ENCODE results near the gene JPH2. TPM values are rescaled to one million over a fixed set of nuclear protein-coding genes. Genes with fewer than 3 reads are reported as not detected.
A peak's percentile ranks its signal among the peaks of the same experiment; 100 is the strongest.

JPH2 gene
- total and polyA plus RNA-seq, 2 donors from 2014 or later: 2.5 to 11.4 TPM

DNA sequence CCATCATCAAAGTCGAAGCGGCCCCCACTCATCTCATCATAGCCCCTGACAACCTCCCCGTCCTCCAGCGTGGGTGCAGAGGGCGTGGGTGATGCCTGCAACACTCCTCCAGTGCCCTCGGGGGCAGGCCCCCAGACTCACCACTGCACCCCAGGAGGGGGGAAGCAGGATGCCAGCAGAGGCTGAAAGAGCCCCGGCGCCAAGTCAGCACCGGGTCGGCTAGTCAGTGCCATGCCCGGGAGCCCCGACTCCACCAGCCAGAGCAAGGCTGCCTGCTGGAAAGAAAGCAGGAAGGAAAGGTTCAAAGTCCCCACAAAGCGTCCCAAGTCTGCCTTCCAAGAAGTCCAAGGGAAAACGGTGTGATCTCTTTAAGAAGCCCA, 324 bp downstream of the JPH2 start:
- DNase-seq: peak in 1 of 5 donors; percentile 46

DNA sequence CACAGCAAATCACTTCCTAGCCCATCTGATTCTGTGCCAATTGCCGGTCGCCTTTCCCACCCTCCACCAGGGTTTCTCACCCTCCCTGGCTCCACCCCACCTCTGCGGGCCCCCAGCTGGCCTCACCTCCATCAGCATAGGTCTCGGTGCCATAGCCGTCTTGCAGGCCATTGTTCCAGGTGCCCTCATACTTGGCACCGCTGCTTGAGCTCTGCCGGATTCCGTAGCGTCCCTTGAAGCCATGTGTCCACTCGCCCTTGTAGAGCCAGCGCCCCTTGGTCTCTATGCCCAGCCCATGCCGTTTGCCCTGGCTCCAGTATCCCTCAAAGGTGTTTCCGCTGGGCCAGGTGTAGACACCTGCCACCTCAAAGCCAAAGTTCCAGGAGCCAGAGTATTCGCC, 787 bp downstream of the JPH2 start:
- Histone ChIP-seq H3K9ac (ENCODE audit: low read length in 3 of 3) (no peak overlapping the region), H3K4me1 (ENCODE audit: control insufficient read depth in 2 of 3, insufficient read depth in 2 of 3, low read depth in 1 of 3, low read length in 3 of 3) (peaks cover 0 to 10% (median 0%) of the 10 kb centered on the region in 3 donors), H3K27ac (ENCODE audit: low read depth in 2 of 2, low read length in 2 of 2) (no peak overlapping the region), H3K4me3 (ENCODE audit: low read length in 3 of 3) (peak overlapping the region in 1 of 3 donors; percentile 63), H3K36me3 (ENCODE audit: control insufficient read depth in 2 of 3, insufficient read depth in 3 of 3, low read length in 3 of 3) (no peaks in the 10 kb centered on the region), H3K27me3 (ENCODE audit: control insufficient read depth, insufficient read depth, low read length) (no peaks in the 10 kb centered on the region), H3K9me3 (ENCODE audit: control insufficient read depth in 2 of 3, insufficient read depth in 1 of 3, low read length in 3 of 3) (no peaks in the 10 kb centered on the region)
- DNase-seq: no peak
- intact Hi-C loops (cut with DNase I): no loop called here
- no peak for FAIRE-seq
- TF ChIP-seq, protein P1, sequence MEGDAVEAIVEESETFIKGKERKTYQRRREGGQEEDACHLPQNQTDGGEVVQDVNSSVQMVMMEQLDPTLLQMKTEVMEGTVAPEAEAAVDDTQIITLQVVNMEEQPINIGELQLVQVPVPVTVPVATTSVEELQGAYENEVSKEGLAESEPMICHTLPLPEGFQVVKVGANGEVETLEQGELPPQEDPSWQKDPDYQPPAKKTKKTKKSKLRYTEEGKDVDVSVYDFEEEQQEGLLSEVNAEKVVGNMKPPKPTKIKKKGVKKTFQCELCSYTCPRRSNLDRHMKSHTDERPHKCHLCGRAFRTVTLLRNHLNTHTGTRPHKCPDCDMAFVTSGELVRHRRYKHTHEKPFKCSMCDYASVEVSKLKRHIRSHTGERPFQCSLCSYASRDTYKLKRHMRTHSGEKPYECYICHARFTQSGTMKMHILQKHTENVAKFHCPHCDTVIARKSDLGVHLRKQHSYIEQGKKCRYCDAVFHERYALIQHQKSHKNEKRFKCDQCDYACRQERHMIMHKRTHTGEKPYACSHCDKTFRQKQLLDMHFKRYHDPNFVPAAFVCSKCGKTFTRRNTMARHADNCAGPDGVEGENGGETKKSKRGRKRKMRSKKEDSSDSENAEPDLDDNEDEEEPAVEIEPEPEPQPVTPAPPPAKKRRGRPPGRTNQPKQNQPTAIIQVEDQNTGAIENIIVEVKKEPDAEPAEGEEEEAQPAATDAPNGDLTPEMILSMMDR (IDR thresholded peaks at IDR 0.05; ENCODE audit: borderline replicate concordance, extremely low read depth, insufficient read depth): no peak

More for the DNA sequence above, 324 bp downstream of the JPH2 start:
- no peaks in the 10 kb centered on the region for H3K36me3 ChIP-seq (ENCODE audit: control insufficient read depth in 2 of 3, insufficient read depth in 3 of 3, low read length in 3 of 3)
- no peaks in the 10 kb centered on the region for H3K27me3 ChIP-seq (ENCODE audit: control insufficient read depth, insufficient read depth, low read length)
- no peak for FAIRE-seq
- H3K27ac ChIP-seq (ENCODE audit: low read depth in 2 of 2, low read length in 2 of 2): no peak overlapping the region
- peaks cover 0 to 10% (median 0%) of the 10 kb centered on the region in 3 donors for H3K4me1 ChIP-seq (ENCODE audit: control insufficient read depth in 2 of 3, insufficient read depth in 2 of 3, low read depth in 1 of 3, low read length in 3 of 3)
- intact Hi-C loops (cut with DNase I): no loop called here
- H3K4me3 ChIP-seq (ENCODE audit: low read length in 3 of 3): peak overlapping the region; percentile 40 to 63 (median 56)
- no peaks in the 10 kb centered on the region for H3K9me3 ChIP-seq (ENCODE audit: control insufficient read depth in 2 of 3, insufficient read depth in 1 of 3, low read length in 3 of 3)
- TF ChIP-seq, protein P1 (IDR thresholded peaks at IDR 0.05; ENCODE audit: borderline replicate concordance, extremely low read depth, insufficient read depth): no peak
- peak overlapping the region in 1 of 3 donors; percentile 38 for H3K9ac ChIP-seq (ENCODE audit: low read length in 3 of 3)

DNA sequence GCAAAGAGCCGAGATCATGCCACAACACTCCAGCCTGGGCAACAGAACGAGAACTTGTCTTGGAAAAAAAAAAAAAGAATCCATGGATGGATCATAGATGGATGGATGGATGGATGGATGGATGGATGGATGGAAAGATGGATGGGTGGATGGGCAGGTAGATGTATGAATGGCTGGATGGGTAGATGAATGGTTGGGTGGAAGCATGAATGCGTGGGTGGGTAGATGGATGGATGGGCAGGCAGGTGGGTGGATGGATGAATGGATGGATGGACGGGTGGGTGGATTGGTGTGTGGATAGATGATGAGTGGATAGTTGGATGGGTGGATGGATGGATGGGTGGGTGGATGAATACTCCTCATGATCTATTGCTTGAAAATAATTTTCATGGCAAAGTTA, 1.4 kb downstream of the JPH2 start:
- no peak overlapping the region for H3K9ac ChIP-seq (ENCODE audit: low read length in 3 of 3)
- TF ChIP-seq, protein P1 (IDR thresholded peaks at IDR 0.05; ENCODE audit: borderline replicate concordance, extremely low read depth, insufficient read depth): no peak
- intact Hi-C loops (cut with DNase I): no loop called here
- FAIRE-seq: no peak
- no peaks in the 10 kb centered on the region for H3K36me3 ChIP-seq (ENCODE audit: control insufficient read depth in 2 of 3, insufficient read depth in 3 of 3, low read length in 3 of 3)
- DNase-seq: no peak
- H3K4me1 ChIP-seq (ENCODE audit: control insufficient read depth in 2 of 3, insufficient read depth in 2 of 3, low read depth in 1 of 3, low read length in 3 of 3): peaks cover 0 to 10% (median 0%) of the 10 kb centered on the region in 3 donors
- no peaks in the 10 kb centered on the region for H3K9me3 ChIP-seq (ENCODE audit: control insufficient read depth in 2 of 3, insufficient read depth in 1 of 3, low read length in 3 of 3)
- no peaks in the 10 kb centered on the region for H3K27me3 ChIP-seq (ENCODE audit: control insufficient read depth, insufficient read depth, low read length)
- no peak overlapping the region for H3K4me3 ChIP-seq (ENCODE audit: low read length in 3 of 3)
- H3K27ac ChIP-seq (ENCODE audit: low read depth in 2 of 2, low read length in 2 of 2): no peak overlapping the region

DNA sequence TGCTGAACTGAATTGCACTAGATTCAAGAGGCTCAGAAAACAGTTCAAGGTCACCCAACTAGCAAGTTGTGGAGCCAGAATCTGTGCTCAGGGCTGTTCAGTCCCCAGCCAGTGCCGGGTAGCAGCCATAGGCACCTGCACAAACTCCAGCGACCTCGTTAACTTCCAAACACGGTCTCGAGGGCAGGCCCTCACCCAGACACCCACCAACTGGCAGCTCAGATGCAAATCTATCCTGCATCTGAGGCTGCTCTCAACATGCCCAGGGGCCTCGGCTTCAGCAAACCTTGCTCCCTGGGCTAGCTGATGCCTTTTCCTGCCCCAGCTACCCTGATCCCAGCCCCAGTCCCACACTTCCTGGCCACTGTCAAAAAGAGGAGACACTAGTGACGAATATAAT, 3.7 kb downstream of the JPH2 start:
- Histone ChIP-seq H3K27ac (ENCODE audit: low read depth in 2 of 2, low read length in 2 of 2) (no peak overlapping the region), H3K4me3 (ENCODE audit: low read length in 3 of 3) (no peak overlapping the region), H3K27me3 (ENCODE audit: control insufficient read depth, insufficient read depth, low read length) (no peaks in the 10 kb centered on the region), H3K9ac (ENCODE audit: low read length in 3 of 3) (no peak overlapping the region), H3K4me1 (ENCODE audit: control insufficient read depth in 2 of 3, insufficient read depth in 2 of 3, low read depth in 1 of 3, low read length in 3 of 3) (peaks cover 0 to 10% (median 0%) of the 10 kb centered on the region in 3 donors), H3K9me3 (ENCODE audit: control insufficient read depth in 2 of 3, insufficient read depth in 1 of 3, low read length in 3 of 3) (no peaks in the 10 kb centered on the region), H3K36me3 (ENCODE audit: control insufficient read depth in 2 of 3, insufficient read depth in 3 of 3, low read length in 3 of 3) (no peaks in the 10 kb centered on the region)
- TF ChIP-seq, protein P1 (IDR thresholded peaks at IDR 0.05; ENCODE audit: borderline replicate concordance, extremely low read depth, insufficient read depth): no peak
- intact Hi-C loops (cut with DNase I): no loop called here
- FAIRE-seq (no peak), DNase-seq (no peak)

Measured in kidney (tissue), 14 donors.